Transverse colon (tissue), 4 donors: ENCODE data around the gene STARD13. TPM values are rescaled to one million over a fixed set of nuclear protein-coding genes. Genes with fewer than 3 reads are reported as not detected.
A peak's percentile ranks its signal among the peaks of the same experiment; 100 is the strongest.

Experiments used
- DNase-seq: peaks from one replicate; pipeline ENCODE4 v3.0.0-alpha.2; 2019
- H3K27ac ChIP-seq, 4 donors: fragments of 200-600 bp; sonication (generic); 2 replicates each; pipeline ENCODE4 v1.5.1; 2016 to 2018; ENCODE audit warnings: inconsistent platforms in 4 of 4
- H3K27me3 ChIP-seq: fragments of 200-600 bp; sonication (generic); 2 replicates; pipeline ENCODE4 v1.5.1; 2017; ENCODE audit warnings: inconsistent platforms
- H3K36me3 ChIP-seq, 4 donors: fragments of 200-600 bp; sonication (generic); 2 replicates each; pipeline ENCODE4 v1.5.1; 2017 to 2019; ENCODE audit warnings: inconsistent platforms in 4 of 4
- H3K4me1 ChIP-seq, 4 donors: fragments of 200-600 bp; sonication (generic); 2 replicates each; pipeline ENCODE4 v1.5.1; 2017 to 2020; ENCODE audit warnings: inconsistent platforms in 4 of 4
- H3K4me3 ChIP-seq, 4 donors: fragments of 200-600 bp; sonication (generic); 1 replicate in 1 of 4; 2 replicates in 3 of 4; pipeline versions ENCODE4 v1.5.1 to v1.6.1; 2017 to 2019; ENCODE audit warnings: inconsistent platforms in 4 of 4
- H3K9me3 ChIP-seq, 2 donors: fragments of 200-600 bp; sonication (generic); 2 replicates each; pipeline ENCODE4 v1.5.1; 2017 to 2019; ENCODE audit warnings: inconsistent platforms in 2 of 2
- CTCF ChIP-seq, 5 experiments: fragments of 200-600 bp in 3 of 5; fragments of 450-650 bp in 2 of 5; sonication (generic) in 3 of 5; IDR thresholded peaks; 1 replicate in 2 of 5; 2 replicates in 3 of 5; pipeline ENCODE4 v1.5.1; 2016 to 2017; ENCODE audit warnings: antibody characterized with exemption in 5 of 5, inconsistent platforms in 3 of 5, mild to moderate bottlenecking in 2 of 5, moderate library complexity in 1 of 5
- EP300 ChIP-seq: sonication (generic); formaldehyde crosslinking; IDR thresholded peaks from one replicate; pipeline ENCODE4 v1.6.1; 2017; ENCODE audit warnings: antibody characterized with exemption, low read depth
- POLR2A ChIP-seq: fragments of 450-650 bp; IDR thresholded peaks from one replicate; pipeline ENCODE4 v1.6.1; 2016; ENCODE audit warnings: antibody characterized with exemption, mild to moderate bottlenecking, moderate library complexity
- POLR2AphosphoS5 ChIP-seq, 3 donors: sonication (generic); formaldehyde crosslinking; IDR thresholded peaks; one replicate each; pipeline ENCODE4 v1.6.1; 2016; ENCODE audit warnings: antibody characterized with exemption in 3 of 3
- WGBS, 2 donors: methylation state at CpG; one replicate each; pipeline ENCODE4 v1.1.5; 2018; ENCODE audit warnings: low coverage in 1 of 2; 5-methylcytosine and 5-hydroxymethylcytosine counted together
- in situ Hi-C, 4 donors: fragments of 200-750 bp; cut with MboI; loops; one replicate each; pipeline versions ENCODE4 v1.15.0 to v1.15.1; 2017; ENCODE audit warnings: low sequenced_read_pairs in 3 of 4, low pct_ligation_motif_present in 1 of 4, low pct_unique_long_range_greater_than_20kb in 1 of 4
- intact Hi-C: fragments of 100-400 bp; cut with DNase I; formaldehyde crosslinking; loops from one replicate; pipeline ENCODE4 v1.15.1; 2023; ENCODE audit warnings: low total_unique reads
- total RNA-seq, 4 donors: library from RNA; depleted of rRNA; stranded (reverse); fragments of >200 nt; gene quantifications; one replicate each; pipeline ENCODE4 v1.1.0, GENCODE V29; 2016

The STARD13 gene
- total RNA-seq, 4 donors from 2014 or later = 18.1 to 107 (median 41.5) TPM

GRCh38 chr13:33272531-33273124 is 12.9 kb downstream of the STARD13 start:
- 52 to 59% methylated on average over 7 of the region's 7 CpGs for WGBS, 2 donors
- H3K4me1 ChIP-seq = peaks cover 21 to 86% (median 46%) of the 10 kb centered on the region in 4 donors
- in situ Hi-C loops = no loop called here
- H3K4me3 ChIP-seq = peak overlapping the region in 1 of 4 donors; percentile 22
- peak; percentile 51 for DNase-seq
- H3K36me3 ChIP-seq = no peaks in the 10 kb centered on the region
- intact Hi-C loops = no loop called here
- H3K9me3 ChIP-seq = no peaks in the 10 kb centered on the region
- peak overlapping the region; percentile 75 to 85 (median 78) for H3K27ac ChIP-seq
- no peaks in the 10 kb centered on the region for H3K27me3 ChIP-seq
- TF ChIP-seq POLR2AphosphoS5 (IDR thresholded peaks at IDR 0.05) (peak in 1 of 3 donors; percentile 48), CTCF (IDR thresholded peaks at IDR 0.05) (no peak), POLR2A (no peak), EP300 (no peak)

- H3K4me1 ChIP-seq = peaks cover 21 to 79% (median 46%) of the 10 kb centered on the region in 4 donors
- intact Hi-C loops = no loop called here
- TF ChIP-seq POLR2A = no peak
- no peak for TF ChIP-seq EP300
- TF ChIP-seq CTCF (IDR thresholded peaks at IDR 0.05) = no peak
- no peak for TF ChIP-seq POLR2AphosphoS5 (IDR thresholded peaks at IDR 0.05)
These were observed 13.8 kb downstream of the STARD13 start for GRCh38 chr13:33271759-33272158.

GRCh38 chr13:33270895-33271538 is 14.5 kb downstream of the STARD13 start:
- DNase-seq = no peak
- peak overlapping the region; percentile 75 to 85 (median 78) for H3K27ac ChIP-seq
- TF ChIP-seq EP300 (no peak), POLR2AphosphoS5 (IDR thresholded peaks at IDR 0.05) (no peak), CTCF (IDR thresholded peaks at IDR 0.05) (no peak), POLR2A (no peak)
- in situ Hi-C loops (no loop called here), intact Hi-C loops (no loop called here)
- no peaks in the 10 kb centered on the region for H3K36me3 ChIP-seq
- no peak overlapping the region for H3K4me3 ChIP-seq
- H3K4me1 ChIP-seq = peaks cover 21 to 78% (median 45%) of the 10 kb centered on the region in 4 donors
- H3K9me3 ChIP-seq = no peaks in the 10 kb centered on the region
- H3K27me3 ChIP-seq = no peaks in the 10 kb centered on the region
- 75% methylated on average over 3 of the region's 3 CpGs; no CpG with 5 or more reads in 1 of the 2 donors for WGBS, 2 donors

More at GRCh38 chr13:33271759-33272158, 13.8 kb downstream of the STARD13 start:
- 34 to 39% methylated on average over 4 of the region's 4 CpGs for WGBS, 2 donors
- Histone ChIP-seq H3K4me3 (no peak overlapping the region), H3K27me3 (no peaks in the 10 kb centered on the region), H3K27ac (peak overlapping the region; percentile 75 to 85 (median 78)), H3K36me3 (no peaks in the 10 kb centered on the region), H3K9me3 (no peaks in the 10 kb centered on the region)
- no peak for DNase-seq
- in situ Hi-C loops = no loop called here

- no peaks in the 10 kb centered on the region for H3K9me3 ChIP-seq
- peaks cover 22 to 75% (median 37%) of the 10 kb centered on the region in 4 donors for H3K4me1 ChIP-seq
- 66 to 84% methylated on average over 2 of the region's 2 CpGs for WGBS, 2 donors
- TF ChIP-seq POLR2A (no peak), POLR2AphosphoS5 (IDR thresholded peaks at IDR 0.05) (no peak), CTCF (IDR thresholded peaks at IDR 0.05) (no peak), EP300 (no peak)
- H3K36me3 ChIP-seq = no peaks in the 10 kb centered on the region
- in situ Hi-C loops = no loop called here
- DNase-seq = no peak
- H3K4me3 ChIP-seq = no peak overlapping the region
- peak overlapping the region in 3 of 4 donors; percentile 13 to 80 (median 37) for H3K27ac ChIP-seq
- intact Hi-C loops = no loop called here
- H3K27me3 ChIP-seq = no peaks in the 10 kb centered on the region
These were observed 19.9 kb downstream of the STARD13 start for GRCh38 chr13:33265607-33266006.
